ENCODE data around the gene CEP104.

- TF ChIP-seq CTCF (IDR thresholded peaks at IDR 0.05) (no peak), POLR2A (IDR thresholded peaks at IDR 0.05) (no peak)
Measured at GRCh38 chr1:3825356-3825755, 31.7 kb downstream of the CEP104 start.
